Anterior cingulate cortex (tissue), 58 donors: ENCODE results near the gene UBR3.
A peak's percentile ranks its signal among the peaks of the same experiment; 100 is the strongest.
"Not testable (repeated sequence)": the region's sequence is repeated elsewhere in the genome, so short reads cannot be mapped to it uniquely, and the experiment has no call there.

Source experiments
- DNase-seq, 58 donors: peaks; one replicate each; lab custom pipeline; 2025; lab: John Stamatoyannopoulos, UW

UBR3 gene

DNA sequence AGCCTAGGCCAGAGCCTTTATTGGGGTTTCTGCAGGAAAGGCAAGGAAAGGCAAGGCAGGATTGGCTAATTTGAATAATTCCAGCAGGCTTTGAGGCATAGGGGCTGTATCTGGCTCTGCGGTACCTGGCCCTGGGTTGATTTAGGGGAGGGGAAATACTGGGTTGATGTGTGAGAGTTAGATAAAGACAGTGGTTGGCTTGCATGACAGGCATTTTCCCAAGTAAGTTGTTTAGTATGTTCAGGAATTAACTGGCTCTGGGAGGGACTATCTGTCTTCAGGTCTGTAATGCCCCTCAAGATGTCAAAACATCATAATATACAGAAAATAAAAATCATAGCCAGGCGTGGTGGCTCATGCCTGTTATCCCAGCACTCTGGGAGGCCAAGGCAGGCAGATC lies 98.7 kb downstream of the UBR3 start:
- DNase-seq: no peak

DNA sequence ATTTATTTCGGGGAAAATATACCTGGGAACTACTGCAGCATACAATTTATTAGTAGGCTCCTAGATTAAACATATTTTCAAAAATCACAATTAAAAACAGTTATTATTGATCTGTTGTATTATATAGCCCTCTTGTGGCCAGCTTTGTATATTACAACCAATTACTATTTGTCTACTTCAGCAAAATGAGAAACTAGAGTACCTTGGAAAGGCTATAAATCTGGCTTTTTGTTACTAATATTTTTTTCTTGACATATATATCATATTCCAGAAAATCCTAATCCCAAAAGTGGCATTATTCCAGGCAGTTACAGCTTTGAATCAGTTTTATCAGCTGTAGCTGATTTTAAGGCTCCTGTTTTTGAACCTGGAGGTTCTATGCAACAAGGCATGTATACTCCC lies 101.2 kb downstream of the UBR3 start:
- no peak for DNase-seq

DNA sequence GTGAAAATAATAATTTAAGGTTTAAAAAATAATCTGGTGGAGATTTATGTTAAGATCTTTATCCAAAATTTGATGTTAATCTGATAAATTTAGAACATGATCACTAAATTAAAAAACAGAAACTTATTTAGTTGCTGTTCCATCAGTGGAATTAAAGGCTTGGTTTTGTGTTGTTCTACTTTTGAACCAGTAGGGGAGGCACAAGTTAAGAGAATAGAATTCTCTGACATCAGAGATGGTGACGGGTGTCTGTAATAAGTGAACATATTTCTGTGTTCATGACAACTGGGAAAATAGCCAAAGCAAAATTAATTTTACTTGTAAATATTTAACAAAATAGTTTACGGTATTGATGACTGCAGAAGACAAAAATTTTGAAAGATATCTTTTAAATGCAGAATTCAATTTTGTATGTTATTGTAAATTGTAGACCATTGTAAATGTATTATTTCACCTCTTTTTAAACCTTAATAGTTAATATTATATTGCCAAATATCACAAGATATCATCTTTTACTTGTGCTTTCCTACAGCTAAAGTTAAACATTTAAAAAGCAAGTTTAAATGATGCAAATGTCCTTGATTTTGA lies 106.0 kb downstream of the UBR3 start:
- DNase-seq: peak in 2 of 58 donors; percentile 2 to 3

DNA sequence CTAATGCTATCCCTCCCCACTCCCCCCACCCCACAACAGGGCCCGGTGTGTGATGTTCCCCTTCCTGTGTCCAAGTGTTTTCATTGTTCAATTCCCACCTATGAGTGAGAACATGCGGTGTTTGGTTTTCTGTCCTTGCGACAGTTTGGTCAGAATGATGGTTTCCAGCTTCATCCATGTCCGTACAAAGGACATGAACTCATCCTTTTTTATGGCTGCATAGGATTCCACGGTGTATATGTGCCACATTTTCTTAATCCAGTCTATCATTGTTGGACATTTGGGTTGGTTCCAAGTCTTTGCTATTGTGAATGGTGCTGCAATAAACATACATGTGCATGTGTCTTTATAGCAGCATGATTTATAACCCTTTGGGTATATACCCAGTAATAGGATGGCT lies 109.4 kb downstream of the UBR3 start:
- not testable (repeated sequence) for DNase-seq

DNA sequence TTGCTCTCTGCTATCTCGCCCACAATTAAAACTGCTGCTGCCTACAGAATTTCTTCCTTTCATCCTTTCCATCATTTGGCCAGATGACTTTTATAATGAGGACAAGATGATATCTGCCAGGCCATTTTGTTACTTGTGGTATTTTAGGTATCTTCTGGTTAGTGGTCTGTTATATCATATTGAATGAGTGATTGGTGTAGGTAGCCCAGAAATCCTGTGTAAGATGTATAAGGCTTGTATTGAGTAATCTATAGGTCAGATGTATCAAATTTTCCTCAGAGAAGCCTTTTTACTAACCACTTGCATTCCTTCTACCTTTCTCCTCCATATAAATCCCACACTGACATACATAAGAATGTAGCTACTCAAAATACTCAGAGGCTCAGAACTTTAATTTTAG lies 118.3 kb downstream of the UBR3 start:
- DNase-seq: no peak

DNA sequence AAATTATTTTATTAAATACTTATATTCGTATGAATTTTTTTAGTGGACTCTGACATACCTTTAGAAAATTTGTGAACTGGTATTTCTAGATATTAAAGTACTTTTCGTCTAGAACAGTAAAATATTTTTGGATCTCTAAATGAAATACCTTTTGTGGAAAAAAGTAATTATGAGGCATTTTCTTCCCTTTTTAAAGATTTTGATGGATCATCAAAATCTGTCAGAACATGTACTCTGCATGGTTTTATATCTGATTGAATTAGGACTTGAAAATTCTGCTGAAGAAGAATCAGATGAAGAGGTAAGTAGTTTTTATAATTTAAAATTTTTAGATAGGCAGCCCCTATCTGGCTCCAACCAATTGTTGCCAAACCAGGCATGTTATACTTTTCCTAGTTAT lies 118.8 kb downstream of the UBR3 start:
- DNase-seq: no peak

DNA sequence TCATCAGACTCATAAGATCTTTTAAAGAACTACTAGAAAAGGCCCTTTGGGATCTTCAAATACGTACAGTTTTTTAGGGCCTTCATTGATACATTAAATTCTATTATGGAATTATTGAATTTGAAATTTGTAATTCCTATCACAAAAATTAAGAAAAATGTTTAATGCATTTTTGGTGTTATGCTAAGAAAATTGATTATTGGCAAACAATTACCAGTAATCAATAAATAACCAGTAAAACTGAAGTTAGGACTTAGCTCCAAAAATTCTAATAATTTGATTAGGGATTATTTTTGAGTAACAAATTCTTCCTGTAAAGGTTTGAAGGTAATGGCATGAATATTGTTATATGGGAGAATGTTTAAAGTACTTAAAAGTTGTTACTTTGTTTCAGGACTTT lies 119.3 kb downstream of the UBR3 start:
- DNase-seq: no peak

DNA sequence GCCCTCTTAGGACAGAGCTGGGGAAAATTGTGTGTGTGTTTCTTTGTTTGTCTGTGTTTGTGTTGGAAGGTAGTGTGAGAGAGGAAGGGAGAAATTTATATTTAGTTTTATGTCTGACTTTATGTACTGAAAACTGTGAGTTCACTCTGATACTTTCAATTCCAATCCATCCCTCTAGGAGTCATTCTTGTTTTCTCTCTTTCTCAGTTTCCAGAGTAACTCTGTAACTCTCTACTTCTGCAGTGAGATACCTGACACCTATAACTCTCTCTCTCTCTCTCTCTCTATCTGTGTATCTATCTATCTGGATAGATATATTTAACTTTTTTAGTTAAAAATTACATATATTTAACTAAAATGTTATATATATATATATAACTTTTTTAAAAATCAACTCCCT lies 128.7 kb downstream of the UBR3 start:
- no peak for DNase-seq

DNA sequence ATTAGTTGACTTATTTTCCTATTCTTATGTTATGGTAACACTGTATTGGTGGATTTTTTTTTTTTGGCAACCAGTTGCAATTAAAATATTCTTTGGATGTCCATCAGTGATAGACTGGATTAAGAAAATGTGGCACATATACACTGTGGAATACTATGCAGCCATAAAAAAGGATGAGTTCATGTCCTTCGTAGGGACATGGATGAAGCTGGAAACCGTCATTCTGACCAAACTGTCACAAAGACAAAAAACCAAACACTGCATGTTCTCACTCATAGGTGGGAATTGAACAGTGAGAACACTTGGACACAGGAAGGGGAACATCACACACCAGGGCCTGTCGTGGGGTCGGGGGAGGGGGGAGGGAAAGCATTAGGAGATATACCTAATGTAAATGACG lies 130.0 kb downstream of the UBR3 start:
- DNase-seq: not testable (repeated sequence)

DNA sequence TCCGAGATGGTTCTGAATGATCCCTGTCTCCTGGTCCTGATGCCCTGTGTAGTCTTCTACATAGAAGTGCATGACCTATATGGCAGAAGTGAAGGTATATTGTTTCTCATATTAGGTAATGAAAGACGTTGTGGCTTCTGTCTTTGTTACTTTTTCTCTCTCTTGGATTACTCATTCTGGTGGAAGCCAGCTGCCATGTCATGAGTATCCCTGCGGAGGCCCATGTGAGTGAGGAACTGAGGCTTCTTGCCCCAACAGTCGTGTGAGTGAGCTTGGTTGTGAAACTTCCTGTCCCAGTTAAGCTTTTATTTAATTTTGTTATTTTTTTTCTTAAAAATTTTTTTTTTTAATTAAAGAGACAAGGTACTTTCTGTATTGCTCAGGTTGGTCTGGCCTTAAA lies 134.7 kb downstream of the UBR3 start:
- DNase-seq: no peak

DNA sequence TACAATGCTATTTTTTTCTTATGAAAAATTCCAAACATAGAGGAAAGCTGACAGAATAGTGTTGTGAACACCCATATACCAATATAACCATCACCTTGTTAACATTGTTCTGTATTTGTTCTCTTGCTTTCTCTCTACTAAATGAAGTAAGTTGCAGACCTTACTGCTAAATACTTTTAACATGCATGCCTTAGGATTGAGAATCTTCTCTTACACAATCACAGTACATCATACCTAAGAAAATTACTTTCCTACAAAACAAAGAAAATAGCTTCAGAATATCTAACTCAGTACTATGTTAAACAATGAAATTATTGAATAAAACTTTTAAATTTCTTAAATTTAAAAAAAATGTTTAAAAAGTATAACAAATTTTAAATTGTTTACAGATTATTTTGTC lies 136.5 kb downstream of the UBR3 start:
- no peak for DNase-seq

DNA sequence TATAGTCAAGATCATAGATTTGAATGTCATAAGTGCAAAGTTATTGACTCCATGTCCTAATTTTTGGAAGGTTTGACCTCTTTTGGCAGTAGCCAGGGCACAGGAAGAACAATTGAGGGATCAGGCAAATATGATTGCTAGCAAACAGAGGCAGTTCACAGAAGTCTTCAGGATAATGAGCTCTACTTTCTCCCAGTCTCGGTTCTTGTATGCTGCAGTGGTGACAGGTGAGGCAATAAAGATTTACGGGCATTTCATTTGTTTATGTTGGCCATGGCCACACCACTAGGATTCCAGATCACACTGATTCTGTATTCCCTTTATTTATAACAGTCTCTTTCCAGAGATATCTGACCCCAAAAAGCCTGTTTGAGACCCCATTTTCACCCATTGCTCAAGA lies 137.5 kb downstream of the UBR3 start:
- DNase-seq: no peak

DNA sequence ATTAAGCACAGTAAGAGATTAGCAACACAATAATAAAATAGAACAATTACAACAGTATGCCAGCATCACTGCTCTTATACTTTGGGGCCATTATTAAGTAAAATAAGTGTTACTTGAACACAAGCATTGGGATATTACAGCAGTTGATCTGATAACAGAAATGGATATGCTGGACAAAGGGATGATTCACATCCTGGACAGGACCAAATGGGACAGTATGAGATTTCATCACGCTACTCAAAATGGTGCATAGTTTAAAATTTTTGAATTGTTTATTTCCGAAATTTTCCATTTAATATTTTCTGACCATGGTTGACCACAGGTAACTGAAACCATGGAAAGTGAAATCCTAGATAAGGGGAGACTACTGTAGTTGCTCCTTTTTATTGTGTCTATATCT lies 138.2 kb downstream of the UBR3 start:
- no peak for DNase-seq

DNA sequence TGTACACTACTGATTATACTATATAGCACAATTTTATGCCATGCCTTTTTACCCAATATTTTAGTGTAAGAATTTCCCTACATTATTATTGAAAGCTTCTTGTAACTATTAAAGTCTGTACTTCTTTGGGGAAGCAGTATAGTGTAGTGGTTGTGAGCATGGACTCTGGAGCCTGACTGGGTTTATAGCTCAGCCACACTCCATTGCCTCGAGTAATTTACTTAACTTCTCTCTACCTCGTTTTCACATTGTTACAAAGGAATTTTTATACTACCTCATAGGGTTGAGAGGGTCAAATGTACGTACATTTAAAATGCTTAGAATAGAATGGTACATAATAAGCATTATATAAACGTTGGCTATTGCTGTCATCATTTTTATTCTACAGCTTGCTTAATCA lies 139.2 kb downstream of the UBR3 start:
- no peak for DNase-seq

DNA sequence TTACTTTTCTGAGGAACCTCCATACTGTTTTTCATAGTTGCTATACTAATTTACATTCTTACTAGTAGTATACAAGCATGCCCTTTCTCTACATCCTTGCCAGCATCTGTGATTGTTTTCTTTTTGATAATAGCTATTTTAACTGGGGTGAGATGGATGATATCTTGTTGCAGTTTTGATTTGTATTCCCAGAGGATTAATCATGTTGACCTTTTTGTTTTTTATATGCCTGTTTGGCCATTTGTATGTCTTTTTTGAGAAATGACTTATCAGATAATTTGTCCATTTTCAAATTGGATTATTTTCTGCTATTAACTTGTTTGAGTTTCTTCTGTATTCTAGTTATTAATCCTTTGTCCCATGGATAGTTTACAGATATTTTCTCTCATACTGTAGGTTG lies 141.5 kb downstream of the UBR3 start:
- no peak for DNase-seq

DNA sequence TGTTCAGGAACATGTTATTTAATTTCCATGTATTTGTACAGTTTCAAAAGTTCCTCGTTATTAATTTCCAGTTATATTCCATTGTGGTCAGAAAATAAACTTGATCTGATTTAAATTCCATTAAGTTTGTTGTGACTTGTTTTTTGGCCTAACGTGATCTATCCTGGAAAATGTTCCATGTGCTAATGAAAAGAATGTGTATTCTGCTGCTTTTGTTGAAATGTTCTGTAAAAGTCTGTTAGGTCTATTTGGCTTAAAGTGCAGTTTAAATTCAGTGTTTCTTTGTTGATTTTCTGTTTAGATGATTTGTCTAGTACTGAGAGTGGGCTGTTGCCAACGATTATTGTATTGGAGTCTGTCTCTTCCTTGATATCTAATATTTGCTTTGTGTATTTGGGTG lies 148.0 kb downstream of the UBR3 start:
- no peak for DNase-seq

DNA sequence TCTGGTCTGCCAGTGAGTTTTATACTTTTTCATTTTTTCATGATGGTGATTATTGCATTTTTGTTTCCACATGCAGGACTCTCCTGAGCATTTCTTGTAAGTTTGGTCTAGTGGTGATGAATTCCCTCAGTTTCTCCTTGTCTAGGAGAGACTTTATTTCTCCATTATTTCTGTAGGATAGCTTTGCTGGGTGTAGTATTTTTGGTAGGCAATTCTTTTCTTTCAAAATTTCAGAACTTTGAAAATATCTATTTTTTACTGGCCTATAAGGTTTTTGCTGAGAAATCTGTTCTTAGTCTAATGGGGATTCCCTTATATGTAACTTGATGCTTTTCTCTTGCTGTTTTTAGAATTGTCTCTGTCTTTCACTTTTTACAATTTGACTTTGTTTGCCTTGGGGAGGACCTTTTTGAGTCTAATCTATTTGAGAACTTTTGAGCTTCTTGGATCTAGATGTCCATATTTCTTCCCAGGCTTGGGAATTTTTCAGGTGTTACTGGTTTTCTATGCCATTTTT lies 149.1 kb downstream of the UBR3 start:
- DNase-seq: no peak

DNA sequence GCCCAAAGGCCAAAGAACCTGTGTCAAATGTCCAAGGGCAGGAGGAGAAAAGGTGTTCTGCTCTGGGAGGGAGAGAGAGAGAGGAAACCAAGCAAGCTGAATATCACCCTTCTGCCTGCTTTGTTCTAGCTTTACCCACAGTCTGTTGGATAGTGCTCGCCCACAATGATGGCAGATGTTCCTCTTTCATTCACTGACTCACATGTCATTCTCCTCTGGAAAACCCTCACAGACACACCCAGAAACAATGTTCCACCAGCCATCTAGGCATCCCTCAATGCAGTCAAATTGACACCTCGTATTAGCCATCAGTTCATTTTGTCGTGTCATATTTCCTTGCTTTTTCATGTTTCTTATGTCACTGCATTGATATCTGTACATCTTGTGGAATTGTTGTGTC lies 150.3 kb downstream of the UBR3 start:
- no peak for DNase-seq

DNA sequence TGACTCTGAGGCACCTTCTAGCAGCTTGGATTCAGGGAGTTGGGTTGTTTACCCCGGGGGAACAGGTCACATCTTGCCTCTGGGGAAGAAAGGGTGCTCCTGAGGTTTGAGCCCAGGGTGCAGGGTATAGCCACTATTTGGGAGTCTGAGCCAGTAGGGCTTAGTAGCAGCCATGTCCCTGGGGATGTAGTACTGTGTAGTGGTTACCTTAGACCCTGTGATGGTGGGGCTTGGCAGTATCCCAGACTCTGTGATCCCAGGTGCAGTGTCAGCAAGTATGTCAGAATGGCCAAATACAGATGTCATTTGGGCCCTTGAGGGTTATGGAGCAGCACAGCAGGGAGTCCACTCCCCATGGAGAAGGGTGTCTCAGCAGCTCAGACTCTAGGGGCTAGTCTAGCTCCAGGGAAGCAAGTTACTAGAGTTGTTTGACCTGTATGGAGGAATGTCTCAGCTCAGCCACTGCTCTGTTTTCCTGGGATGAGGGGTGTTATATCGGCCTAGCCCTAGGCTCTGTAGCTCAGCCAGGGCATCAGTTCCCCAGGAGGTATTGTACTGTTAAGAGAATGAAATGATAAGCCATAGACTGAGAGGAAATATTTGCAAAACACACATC lies 151.3 kb downstream of the UBR3 start:
- no peak for DNase-seq

DNA sequence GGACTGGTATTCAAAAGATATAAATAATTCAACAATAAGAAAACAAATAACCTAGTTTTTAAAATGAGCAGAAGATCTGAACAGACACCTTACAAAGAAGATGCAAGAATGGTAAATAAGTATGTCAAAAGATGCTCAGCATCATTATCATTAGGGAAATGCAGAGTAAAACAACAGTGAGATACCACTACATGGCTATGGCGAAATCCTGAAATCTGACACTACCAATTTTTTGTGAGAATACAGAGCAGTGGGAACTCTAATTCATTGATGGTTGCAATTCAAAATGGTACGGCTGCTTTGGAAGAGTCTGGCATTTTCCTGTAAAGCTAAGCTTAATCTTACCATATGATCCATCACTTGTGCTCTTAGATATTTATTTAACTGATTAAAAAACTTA lies 151.8 kb downstream of the UBR3 start:
- DNase-seq: no peak

DNA sequence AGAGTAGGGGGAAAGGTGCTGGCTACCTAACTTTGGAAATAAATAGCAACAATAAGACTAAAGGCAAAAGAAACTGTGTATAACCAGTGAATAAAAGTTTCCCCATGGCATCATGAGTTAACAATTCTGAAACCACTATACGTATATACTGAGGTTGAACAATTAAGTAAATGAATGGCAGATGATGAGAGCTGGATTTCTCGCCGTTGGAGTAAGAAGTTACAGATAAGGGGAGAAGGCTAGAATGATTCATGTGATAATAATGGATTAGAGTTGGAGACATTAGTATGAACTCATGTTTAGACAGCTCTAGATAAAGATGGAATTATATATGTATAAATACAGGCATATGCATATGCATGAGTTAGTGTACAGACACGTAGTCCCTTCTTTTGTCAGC lies 152.7 kb downstream of the UBR3 start:
- DNase-seq: no peak

DNA sequence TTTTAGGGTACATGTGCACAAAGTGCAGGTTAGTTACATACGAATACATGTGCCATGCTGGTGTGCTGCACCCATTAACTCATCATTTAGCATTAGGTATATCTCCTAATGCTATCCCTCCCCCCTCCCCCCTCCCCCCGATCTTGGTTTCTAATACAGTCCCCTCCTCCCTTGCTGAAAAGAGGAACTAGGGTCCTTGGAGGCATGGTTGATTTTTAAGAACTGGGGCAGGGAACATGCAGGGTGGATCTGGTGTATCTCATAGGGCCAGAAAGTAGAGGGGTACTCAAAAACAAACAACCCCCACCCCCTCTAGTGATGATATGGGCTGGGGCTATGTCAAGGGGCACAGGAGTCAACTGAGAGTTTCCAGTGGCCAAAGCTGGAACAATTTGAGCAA lies 153.4 kb downstream of the UBR3 start:
- no peak for DNase-seq

DNA sequence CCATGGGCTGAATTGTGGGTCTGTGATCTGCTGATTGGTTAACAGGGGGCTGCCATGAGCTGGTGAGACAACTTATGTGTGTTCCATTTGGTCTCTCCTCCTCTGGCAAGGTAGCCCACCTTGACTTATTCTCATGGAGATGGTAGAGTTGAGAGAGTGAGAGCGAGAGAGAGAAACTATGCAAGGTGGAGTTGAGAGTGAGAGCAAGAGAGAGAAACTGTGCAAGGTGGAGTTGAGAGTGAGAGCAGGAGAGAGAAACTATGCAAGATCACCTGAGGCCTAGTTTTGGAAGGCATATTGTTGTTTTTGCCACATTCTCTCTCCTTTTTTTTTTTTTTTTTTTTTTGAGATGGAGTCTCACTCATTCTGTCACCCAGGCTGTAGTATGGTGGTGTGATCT lies 155.7 kb downstream of the UBR3 start:
- no peak for DNase-seq
